SK-N-SH treated with all-trans-retinoic acid at 6 μM for 48 hours (cell line): Measurements from ENCODE around the gene PTGIS.

Experiments
- ATAC-seq: fragments of 200-7000 bp; cut with Tn5 transposase; 3 replicates; pipeline ENCODE4 v1.9.1; 2020; ENCODE audit warnings: mild to moderate bottlenecking, moderate library complexity
- ARNTL ChIP-seq: fragments of 450-650 bp; formaldehyde crosslinking; IDR thresholded peaks from 2 replicates; pipeline ENCODE4 v1.5.0; 2020; ENCODE audit warnings: low read depth, mild to moderate bottlenecking, moderate library complexity, borderline replicate concordance
- BACH2 ChIP-seq: fragments of 250-450 bp; sonication (Bioruptor Pico); IDR thresholded peaks from 2 replicates; pipeline ENCODE4 v1.9.0; 2021; ENCODE audit warnings: mild to moderate bottlenecking, borderline replicate concordance
- CSDC2 ChIP-seq: fragments of 250-450 bp; sonication (Bioruptor Pico); IDR thresholded peaks from 2 replicates; pipeline ENCODE4 v1.5.0; 2020; ENCODE audit warnings: mild to moderate bottlenecking, moderate library complexity
- ESRRG ChIP-seq: fragments of 250-450 bp; sonication (Bioruptor Pico); IDR thresholded peaks from 2 replicates; pipeline ENCODE4 v1.6.1; 2021; ENCODE audit warnings: mild to moderate bottlenecking
- GLIS3 ChIP-seq: fragments of 250-450 bp; sonication (Bioruptor Pico); IDR thresholded peaks from 2 replicates; pipeline ENCODE4 v1.5.0; 2020; ENCODE audit warnings: mild to moderate bottlenecking, moderate library complexity
- ISL1 ChIP-seq: fragments of 250-450 bp; sonication (Bioruptor Pico); IDR thresholded peaks from 2 replicates; pipeline ENCODE4 v2.1.2; 2022; ENCODE audit warnings: mild to moderate bottlenecking, moderate library complexity
- OSR1 ChIP-seq: fragments of 250-450 bp; sonication (Bioruptor Pico); IDR thresholded peaks from 2 replicates; pipeline ENCODE4 v1.8.0; 2022; ENCODE audit warnings: moderate library complexity, mild to moderate bottlenecking, inconsistent platforms
- PATZ1 ChIP-seq: fragments of 250-450 bp; sonication (Bioruptor Pico); IDR thresholded peaks from 2 replicates; pipeline ENCODE4 v1.8.0; 2020; ENCODE audit warnings: mild to moderate bottlenecking, moderate library complexity, borderline replicate concordance
- PPARA ChIP-seq: fragments of 250-450 bp; sonication (Bioruptor Pico); IDR thresholded peaks from 2 replicates; pipeline ENCODE4 v1.5.0; 2020; ENCODE audit warnings: mild to moderate bottlenecking, borderline replicate concordance
- RARB ChIP-seq: fragments of 250-450 bp; sonication (Bioruptor Pico); IDR thresholded peaks from 2 replicates; pipeline ENCODE4 v1.8.0; 2021; ENCODE audit warnings: mild to moderate bottlenecking, moderate library complexity
- SNAI2 ChIP-seq: fragments of 250-450 bp; sonication (Bioruptor Pico); IDR thresholded peaks from 2 replicates; pipeline ENCODE4 v1.5.0; 2020; ENCODE audit warnings: mild to moderate bottlenecking, moderate library complexity
- TCF4 ChIP-seq: fragments of 250-450 bp; sonication (Bioruptor Pico); IDR thresholded peaks from 2 replicates; pipeline ENCODE4 v1.8.0; 2021; ENCODE audit warnings: mild to moderate bottlenecking, moderate library complexity, borderline replicate concordance
- TOX ChIP-seq: fragments of 250-450 bp; sonication (Bioruptor Pico); IDR thresholded peaks from 2 replicates; pipeline ENCODE4 v1.8.0; 2021; ENCODE audit warnings: mild to moderate bottlenecking, moderate library complexity, borderline replicate concordance
- ZC3H10 ChIP-seq: fragments of 250-450 bp; sonication (Bioruptor Pico); IDR thresholded peaks from 2 replicates; pipeline ENCODE4 v1.5.1; 2021; ENCODE audit warnings: mild to moderate bottlenecking, moderate library complexity
- ZFP3 ChIP-seq: fragments of 250-450 bp; sonication (Bioruptor Pico); IDR thresholded peaks from 2 replicates; pipeline ENCODE4 v1.5.0; 2020; ENCODE audit warnings: mild to moderate bottlenecking, moderate library complexity
- ZNF565 ChIP-seq: fragments of 450-650 bp; formaldehyde crosslinking; conservative IDR thresholded peaks from 2 replicates; pipeline ENCODE4 v1.5.0; 2020; ENCODE audit warnings: low read depth, mild to moderate bottlenecking, moderate library complexity
- ZNF70 ChIP-seq: fragments of 450-650 bp; formaldehyde crosslinking; IDR thresholded peaks from 2 replicates; pipeline ENCODE4 v1.5.0; 2020; ENCODE audit warnings: mild to moderate bottlenecking, moderate library complexity
- ZNF8 ChIP-seq: fragments of 450-650 bp; formaldehyde crosslinking; IDR thresholded peaks from 2 replicates; pipeline ENCODE4 v1.5.0; 2020; ENCODE audit warnings: mild to moderate bottlenecking, moderate library complexity
- TF ChIP-seq, protein P1 (sequence below): fragments of 250-450 bp; sonication (Bioruptor Pico); IDR thresholded peaks from 2 replicates; pipeline ENCODE4 v1.5.1; 2020; ENCODE audit warnings: low read depth, mild to moderate bottlenecking, moderate library complexity
- TF ChIP-seq, protein P2 (sequence below): fragments of 250-450 bp; sonication (Bioruptor Pico); IDR thresholded peaks from 2 replicates; pipeline ENCODE4 v1.5.0; 2020; ENCODE audit warnings: mild to moderate bottlenecking, moderate library complexity
- TF ChIP-seq, protein P3 (sequence below): fragments of 250-450 bp; sonication (Bioruptor Pico); IDR thresholded peaks from 2 replicates; pipeline ENCODE4 v1.8.0; 2021; ENCODE audit warnings: low read depth, mild to moderate bottlenecking, moderate library complexity, borderline replicate concordance

The PTGIS gene

GRCh38 chr20:49513009-49513408 lies 54.9 kb downstream of the PTGIS start (continued):
- TF ChIP-seq, protein P1, sequence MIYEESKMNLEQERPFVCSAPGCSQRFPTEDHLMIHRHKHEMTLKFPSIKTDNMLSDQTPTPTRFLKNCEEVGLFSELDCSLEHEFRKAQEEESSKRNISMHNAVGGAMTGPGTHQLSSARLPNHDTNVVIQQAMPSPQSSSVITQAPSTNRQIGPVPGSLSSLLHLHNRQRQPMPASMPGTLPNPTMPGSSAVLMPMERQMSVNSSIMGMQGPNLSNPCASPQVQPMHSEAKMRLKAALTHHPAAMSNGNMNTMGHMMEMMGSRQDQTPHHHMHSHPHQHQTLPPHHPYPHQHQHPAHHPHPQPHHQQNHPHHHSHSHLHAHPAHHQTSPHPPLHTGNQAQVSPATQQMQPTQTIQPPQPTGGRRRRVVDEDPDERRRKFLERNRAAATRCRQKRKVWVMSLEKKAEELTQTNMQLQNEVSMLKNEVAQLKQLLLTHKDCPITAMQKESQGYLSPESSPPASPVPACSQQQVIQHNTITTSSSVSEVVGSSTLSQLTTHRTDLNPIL (CRISPR knock-in tag) = no peak
- TF ChIP-seq ISL1 (CRISPR knock-in tag) (no peak), PPARA (CRISPR knock-in tag) (no peak), TOX (no peak), ARNTL (CRISPR knock-in tag) (no peak)

DNA sequence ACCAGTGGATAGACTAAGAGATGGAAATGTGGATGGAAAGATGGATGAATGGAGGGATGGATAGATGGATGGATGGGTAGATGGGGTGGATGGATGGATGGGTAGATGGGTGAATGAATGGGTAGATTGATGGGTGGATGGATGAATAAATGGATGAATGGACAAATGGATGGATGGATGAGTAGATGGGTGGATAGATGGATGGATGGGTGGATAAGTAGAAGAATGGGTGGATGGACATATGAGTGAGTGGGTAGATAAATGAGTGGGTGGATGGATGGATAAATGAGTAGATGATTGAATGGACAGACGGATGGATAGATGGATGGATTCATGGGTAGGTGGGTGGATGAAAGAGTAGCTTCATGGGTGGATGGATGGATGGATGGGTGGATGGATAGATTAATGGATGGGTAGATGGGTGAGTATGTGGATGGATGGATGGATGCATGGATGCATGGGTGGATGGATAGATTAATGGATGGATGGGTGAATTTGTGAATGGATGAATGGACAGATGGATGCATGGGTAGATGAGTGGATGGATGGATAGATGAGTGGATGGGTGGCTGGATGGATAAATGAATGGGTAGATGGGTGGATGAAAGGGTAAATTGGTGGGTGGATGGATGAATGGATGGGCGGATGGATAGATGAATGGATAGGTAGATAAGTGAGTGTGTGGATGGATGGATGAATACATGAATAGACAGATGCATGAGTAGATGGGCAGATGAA lies 56.0 kb downstream of the PTGIS start:
- TF ChIP-seq TOX = no peak
- TF ChIP-seq, protein P1 (CRISPR knock-in tag) = no peak
- TF ChIP-seq ZNF8 (CRISPR knock-in tag) = no peak
- TF ChIP-seq ZFP3 (CRISPR knock-in tag) = no peak
- no peak for TF ChIP-seq PATZ1 (CRISPR knock-in tag)
- TF ChIP-seq SNAI2 (CRISPR knock-in tag) = no peak
- no peak for TF ChIP-seq OSR1 (CRISPR knock-in tag)
- no peak for TF ChIP-seq CSDC2 (CRISPR knock-in tag)
- TF ChIP-seq BACH2 (CRISPR knock-in tag) = no peak
- TF ChIP-seq ZNF565 (CRISPR knock-in tag) = no peak
- no peak for TF ChIP-seq RARB (CRISPR knock-in tag)
- no peak for TF ChIP-seq ISL1 (CRISPR knock-in tag)
- TF ChIP-seq ARNTL (CRISPR knock-in tag) = no peak
- no peak for TF ChIP-seq TCF4 (CRISPR knock-in tag)
- TF ChIP-seq ESRRG (CRISPR knock-in tag) = no peak
- no peak for TF ChIP-seq GLIS3 (CRISPR knock-in tag)
- TF ChIP-seq ZNF70 (CRISPR knock-in tag) = no peak
- TF ChIP-seq, protein P2, sequence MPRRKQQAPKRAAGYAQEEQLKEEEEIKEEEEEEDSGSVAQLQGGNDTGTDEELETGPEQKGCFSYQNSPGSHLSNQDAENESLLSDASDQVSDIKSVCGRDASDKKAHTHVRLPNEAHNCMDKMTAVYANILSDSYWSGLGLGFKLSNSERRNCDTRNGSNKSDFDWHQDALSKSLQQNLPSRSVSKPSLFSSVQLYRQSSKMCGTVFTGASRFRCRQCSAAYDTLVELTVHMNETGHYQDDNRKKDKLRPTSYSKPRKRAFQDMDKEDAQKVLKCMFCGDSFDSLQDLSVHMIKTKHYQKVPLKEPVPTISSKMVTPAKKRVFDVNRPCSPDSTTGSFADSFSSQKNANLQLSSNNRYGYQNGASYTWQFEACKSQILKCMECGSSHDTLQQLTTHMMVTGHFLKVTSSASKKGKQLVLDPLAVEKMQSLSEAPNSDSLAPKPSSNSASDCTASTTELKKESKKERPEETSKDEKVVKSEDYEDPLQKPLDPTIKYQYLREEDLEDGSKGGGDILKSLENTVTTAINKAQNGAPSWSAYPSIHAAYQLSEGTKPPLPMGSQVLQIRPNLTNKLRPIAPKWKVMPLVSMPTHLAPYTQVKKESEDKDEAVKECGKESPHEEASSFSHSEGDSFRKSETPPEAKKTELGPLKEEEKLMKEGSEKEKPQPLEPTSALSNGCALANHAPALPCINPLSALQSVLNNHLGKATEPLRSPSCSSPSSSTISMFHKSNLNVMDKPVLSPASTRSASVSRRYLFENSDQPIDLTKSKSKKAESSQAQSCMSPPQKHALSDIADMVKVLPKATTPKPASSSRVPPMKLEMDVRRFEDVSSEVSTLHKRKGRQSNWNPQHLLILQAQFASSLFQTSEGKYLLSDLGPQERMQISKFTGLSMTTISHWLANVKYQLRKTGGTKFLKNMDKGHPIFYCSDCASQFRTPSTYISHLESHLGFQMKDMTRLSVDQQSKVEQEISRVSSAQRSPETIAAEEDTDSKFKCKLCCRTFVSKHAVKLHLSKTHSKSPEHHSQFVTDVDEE = no peak
- no peak for TF ChIP-seq ZC3H10 (CRISPR knock-in tag)
- no peak for ATAC-seq

DNA sequence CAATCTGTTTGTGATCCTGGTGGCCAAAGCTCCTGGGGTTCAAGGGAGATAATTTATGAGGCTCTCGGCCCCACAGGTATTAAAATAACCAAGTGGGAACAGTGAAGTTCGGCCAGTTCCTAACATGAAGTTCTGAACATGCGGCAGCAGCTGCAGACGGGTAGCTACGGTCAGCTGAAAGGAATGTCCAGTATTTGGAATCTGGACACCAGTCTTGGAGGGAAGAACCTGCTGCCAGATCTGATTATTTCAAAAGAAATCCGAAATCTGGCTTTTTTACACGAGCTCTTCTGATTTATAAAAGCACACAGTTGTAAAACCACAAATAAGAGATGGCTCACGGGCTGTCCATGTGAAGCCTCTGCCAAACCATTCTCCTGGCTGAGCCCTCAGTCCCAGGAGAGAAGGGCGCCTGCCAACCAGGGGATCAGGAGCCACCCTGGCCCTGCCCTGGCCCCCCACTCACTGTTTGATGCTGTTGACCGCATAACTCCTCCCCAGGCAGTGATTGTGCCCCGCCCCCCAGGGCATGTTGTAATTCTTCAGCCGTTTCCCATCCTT lies 57.3 kb downstream of the PTGIS start:
- peak; percentile 48 for TF ChIP-seq ISL1 (CRISPR knock-in tag)
- TF ChIP-seq, protein P3, sequence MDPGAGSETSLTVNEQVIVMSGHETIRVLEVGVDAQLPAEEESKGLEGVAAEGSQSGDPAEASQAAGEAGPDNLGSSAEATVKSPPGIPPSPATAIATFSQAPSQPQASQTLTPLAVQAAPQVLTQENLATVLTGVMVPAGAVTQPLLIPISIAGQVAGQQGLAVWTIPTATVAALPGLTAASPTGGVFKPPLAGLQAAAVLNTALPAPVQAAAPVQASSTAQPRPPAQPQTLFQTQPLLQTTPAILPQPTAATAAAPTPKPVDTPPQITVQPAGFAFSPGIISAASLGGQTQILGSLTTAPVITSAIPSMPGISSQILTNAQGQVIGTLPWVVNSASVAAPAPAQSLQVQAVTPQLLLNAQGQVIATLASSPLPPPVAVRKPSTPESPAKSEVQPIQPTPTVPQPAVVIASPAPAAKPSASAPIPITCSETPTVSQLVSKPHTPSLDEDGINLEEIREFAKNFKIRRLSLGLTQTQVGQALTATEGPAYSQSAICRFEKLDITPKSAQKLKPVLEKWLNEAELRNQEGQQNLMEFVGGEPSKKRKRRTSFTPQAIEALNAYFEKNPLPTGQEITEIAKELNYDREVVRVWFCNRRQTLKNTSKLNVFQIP (CRISPR knock-in tag) = no peak
- ATAC-seq = peak; percentile 86
